WTC11 (cell line): ENCODE data around the gene PER1. TPM values are rescaled to one million over a fixed set of nuclear protein-coding genes. Genes with fewer than 3 reads are reported as not detected.
A peak's percentile ranks its signal among the peaks of the same experiment; 100 is the strongest.

Source experiments
- ATAC-seq: fragments of 200-7000 bp; cut with Tn5 transposase; 2 replicates; pipeline ENCODE4 v1.10.0; 2021; ENCODE audit warnings: mild to moderate bottlenecking, moderate library complexity
- CTCF ChIA-PET: fragments of 300-600 bp; sonication (Branson Sonifier 250); formaldehyde crosslinking; loops from one replicate; lab custom pipeline; 2021; ENCODE audit warnings: antibody characterized with exemption; lab: Charles Lee
- POLR2A ChIA-PET: fragments of 350-600 bp; sonication (Branson Sonifier 250); formaldehyde crosslinking; loops from one replicate; lab custom pipeline; 2021; ENCODE audit warnings: antibody characterized with exemption; lab: Charles Lee
- DNase-seq: peaks from one replicate; pipeline ENCODE4 v3.0.0; 2021; ENCODE audit warnings: low spot score
- H3K27ac Mint-ChIP-seq: 2 replicates; pipeline ENCODE4 v1.8.0; 2021; ENCODE audit warnings: mixed read lengths
- H3K27me3 Mint-ChIP-seq: 2 replicates; pipeline ENCODE4 v1.8.0; 2021; ENCODE audit warnings: low read depth, mild to moderate bottlenecking, moderate library complexity, mixed read lengths
- H3K36me3 Mint-ChIP-seq: 2 replicates; pipeline ENCODE4 v1.8.0; 2021; ENCODE audit warnings: mixed read lengths
- H3K4me1 Mint-ChIP-seq: 2 replicates; pipeline ENCODE4 v1.8.0; 2022; ENCODE audit warnings: mixed read lengths
- H3K4me3 Mint-ChIP-seq: 2 replicates; pipeline ENCODE4 v1.8.0; 2021; ENCODE audit warnings: mild to moderate bottlenecking, moderate library complexity, mixed read lengths
- H3K9me3 Mint-ChIP-seq: 2 replicates; pipeline ENCODE4 v1.8.0; 2021; ENCODE audit warnings: mixed read lengths
- AR ChIP-seq: fragments of 250-450 bp; sonication (Bioruptor Pico); IDR thresholded peaks from 2 replicates; pipeline ENCODE4 v1.9.0; 2021; ENCODE audit warnings: mild to moderate bottlenecking
- ARID4B ChIP-seq: sonication (generic); formaldehyde crosslinking; IDR thresholded peaks from 2 replicates; pipeline ENCODE4 v1.8.0; 2023; ENCODE audit warnings: missing genetic modification reagents, mild to moderate bottlenecking, borderline replicate concordance
- CDX4 ChIP-seq: fragments of 250-450 bp; sonication (Bioruptor Pico); IDR thresholded peaks from 2 replicates; pipeline ENCODE4 v1.9.0; 2021; ENCODE audit warnings: moderate library complexity, mild to moderate bottlenecking, inconsistent platforms, borderline replicate concordance
- HMGA2 ChIP-seq: fragments of 250-450 bp; sonication (Bioruptor Pico); IDR thresholded peaks from 2 replicates; pipeline ENCODE4 v1.4.0; 2021; ENCODE audit warnings: mild to moderate bottlenecking, moderate library complexity
- HMGXB4 ChIP-seq: sonication (generic); formaldehyde crosslinking; IDR thresholded peaks from 2 replicates; pipeline ENCODE4 v1.8.1; 2023; ENCODE audit warnings: mild to moderate bottlenecking, moderate library complexity, missing genetic modification reagents
- IRF1 ChIP-seq: sonication (generic); formaldehyde crosslinking; IDR thresholded peaks from 2 replicates; pipeline ENCODE4 v1.8.0; 2023; ENCODE audit warnings: missing genetic modification reagents
- JUN ChIP-seq: sonication (generic); formaldehyde crosslinking; IDR thresholded peaks from 2 replicates; pipeline ENCODE4 v1.8.0; 2023; ENCODE audit warnings: mild to moderate bottlenecking, missing genetic modification reagents
- MAX ChIP-seq: sonication (generic); formaldehyde crosslinking; IDR thresholded peaks from 2 replicates; pipeline ENCODE4 v1.8.0; 2022; ENCODE audit warnings: mild to moderate bottlenecking, missing genetic modification reagents
- MYBL2 ChIP-seq: sonication (generic); formaldehyde crosslinking; IDR thresholded peaks from 2 replicates; pipeline ENCODE4 v1.8.1; 2023; ENCODE audit warnings: mild to moderate bottlenecking, moderate library complexity, missing genetic modification reagents
- NR1H2 ChIP-seq: sonication (generic); formaldehyde crosslinking; IDR thresholded peaks from 2 replicates; pipeline ENCODE4 v1.9.0; 2021; ENCODE audit warnings: mild to moderate bottlenecking, moderate library complexity, missing genetic modification reagents
- PRDM15 ChIP-seq: sonication (generic); formaldehyde crosslinking; IDR thresholded peaks from 2 replicates; pipeline ENCODE4 v1.8.0; 2022; ENCODE audit warnings: missing genetic modification reagents
- PREB ChIP-seq: sonication (generic); formaldehyde crosslinking; IDR thresholded peaks from 2 replicates; pipeline ENCODE4 v1.8.1; 2022; ENCODE audit warnings: mild to moderate bottlenecking, missing genetic modification reagents, moderate library complexity, borderline replicate concordance
- PRRX2 ChIP-seq: fragments of 250-450 bp; sonication (Bioruptor Pico); IDR thresholded peaks from 2 replicates; pipeline ENCODE4 v1.8.0; 2021; ENCODE audit warnings: mild to moderate bottlenecking
- ZNF232 ChIP-seq: sonication (generic); formaldehyde crosslinking; IDR thresholded peaks from 2 replicates; pipeline ENCODE4 v1.8.0; 2022; ENCODE audit warnings: mild to moderate bottlenecking, missing genetic modification reagents
- ZNF396 ChIP-seq: fragments of 250-450 bp; sonication (Bioruptor Pico); IDR thresholded peaks from 2 replicates; pipeline ENCODE4 v1.8.0; 2021; ENCODE audit warnings: mild to moderate bottlenecking, moderate library complexity, borderline replicate concordance
- total RNA-seq: library from RNA; stranded (reverse); gene quantifications from 3 replicates; pipeline ENCODE4 v1.2.3, GENCODE V29; 2021

The PER1 gene
- total RNA-seq, 1 experiment from 2014 or later, result 46.9 TPM

GRCh38 chr17:8122924-8123694 is 29.1 kb downstream of the PER1 start (continued):
- no peak for TF ChIP-seq AR
- TF ChIP-seq MAX (CRISPR knock-in tag), result 0 out of 2 replicates have a peak, but pooled peaks have one; percentile 4
- TF ChIP-seq IRF1 (CRISPR knock-in tag), result no peak
- no peak; the same call in 1 of the 2 replicates for TF ChIP-seq HMGXB4
- TF ChIP-seq MYBL2, result no peak
- TF ChIP-seq NR1H2 (CRISPR knock-in tag), result no peak

GRCh38 chr17:8122422-8122923 is 29.7 kb downstream of the PER1 start:
- H3K4me1 Mint-ChIP-seq, result peaks cover 23% of the 10 kb centered on the region
- peak overlapping the region; percentile 85 for H3K4me3 Mint-ChIP-seq
- peaks cover 71% of the 10 kb centered on the region for H3K27me3 Mint-ChIP-seq
- DNase-seq (peak; percentile 77), ATAC-seq (no peak)
- CTCF ChIA-PET, result interaction anchor here (0.7 to 9.8 kb wide), 18 partner anchors 12 to 191 kb away, joined by 3 to 118 read pairs (median 4); partner anchors contain the start of genes AURKB, CNTROB and TRAPPC1
- H3K36me3 Mint-ChIP-seq, result no peaks in the 10 kb centered on the region
- H3K9me3 Mint-ChIP-seq, result no peaks in the 10 kb centered on the region
- POLR2A ChIA-PET, result interaction anchor here (0.6 to 2.5 kb wide), 8 partner anchors 11 to 210 kb away, joined by 3 to 9 read pairs (median 4); no protein-coding TSS in a partner anchor
- H3K27ac Mint-ChIP-seq, result no peak overlapping the region
- 0 out of 2 replicates have a peak, but pooled peaks have one; percentile 36 for TF ChIP-seq ZNF232 (CRISPR knock-in tag)
- TF ChIP-seq PRDM15 (CRISPR knock-in tag), result no peak
- TF ChIP-seq ARID4B (CRISPR knock-in tag), result no peak
- TF ChIP-seq NR1H2 (CRISPR knock-in tag), result no peak
- TF ChIP-seq HMGA2 (CRISPR knock-in tag), result no peak
- TF ChIP-seq ZNF396 (CRISPR knock-in tag), result no peak
- TF ChIP-seq PREB (CRISPR knock-in tag), result no peak
- no peak for TF ChIP-seq CDX4 (CRISPR knock-in tag)
- TF ChIP-seq PRRX2 (CRISPR knock-in tag), result no peak
- TF ChIP-seq JUN (CRISPR knock-in tag), result no peak
